ENCODE results near the gene ZNF655.
"Not testable (repeated sequence)": the region's sequence is repeated elsewhere in the genome, so short reads cannot be mapped to it uniquely, and the experiment has no call there.

Gene ZNF655

DNA sequence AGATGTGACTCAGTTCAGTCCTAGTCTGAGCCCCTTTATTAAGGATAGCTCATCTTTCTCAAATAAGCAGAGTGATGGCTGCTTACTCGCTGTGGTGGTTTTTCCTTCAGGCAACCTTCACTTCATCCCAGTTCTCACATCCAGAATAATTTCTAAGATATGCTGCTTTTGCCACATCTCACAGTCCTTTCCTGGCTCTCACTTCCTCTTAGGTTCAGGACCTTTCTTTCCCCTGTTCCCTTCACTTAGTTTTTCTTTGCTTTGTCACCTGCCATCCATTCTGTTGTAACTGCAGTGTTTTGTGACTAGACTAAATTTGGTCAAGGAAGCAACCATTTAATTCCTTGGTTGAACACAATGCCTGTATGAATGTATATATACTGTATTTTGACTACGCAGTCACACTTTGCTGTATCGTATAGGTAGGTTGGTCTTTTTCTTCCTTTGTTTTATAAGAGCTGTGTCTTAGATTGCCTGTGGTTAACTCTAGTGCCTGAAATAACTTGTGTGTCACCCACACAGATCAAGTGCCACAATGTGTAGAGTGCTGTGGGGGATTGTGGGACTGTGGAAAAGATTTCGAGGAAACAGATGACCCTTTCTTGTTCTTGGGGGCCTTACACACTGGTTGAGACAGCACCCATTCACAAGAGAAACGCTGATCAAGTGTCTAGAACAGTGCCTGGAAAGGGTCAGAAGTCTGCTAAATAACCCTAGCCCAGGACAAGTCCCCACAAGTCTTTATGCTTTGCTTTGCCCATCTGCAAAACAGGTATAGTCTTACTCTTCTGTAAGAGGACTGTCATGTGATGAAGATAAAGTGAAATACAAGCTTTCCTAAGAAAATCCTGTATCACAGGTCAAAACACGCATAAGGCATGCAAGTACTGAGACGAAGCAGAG, 2.6 kb downstream of the ZNF655 start:
- no peak for DNase-seq

DNA sequence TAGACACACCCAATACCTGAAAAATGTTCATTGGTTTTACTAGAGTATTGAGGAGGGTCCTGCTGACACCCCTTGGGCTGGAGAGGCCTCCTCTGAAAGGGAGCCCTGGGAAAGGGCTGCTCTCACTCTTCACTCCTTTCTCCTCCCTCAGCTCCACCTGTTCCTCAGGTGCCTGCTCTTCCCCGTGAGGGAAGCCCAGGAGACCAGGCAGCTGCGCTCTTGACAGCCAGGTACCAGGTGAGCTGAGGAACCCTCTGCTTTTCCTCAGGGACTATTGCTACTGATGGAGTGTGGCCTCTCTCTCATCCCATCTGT, 3.3 kb downstream of the ZNF655 start:
- DNase-seq, result no peak

DNA sequence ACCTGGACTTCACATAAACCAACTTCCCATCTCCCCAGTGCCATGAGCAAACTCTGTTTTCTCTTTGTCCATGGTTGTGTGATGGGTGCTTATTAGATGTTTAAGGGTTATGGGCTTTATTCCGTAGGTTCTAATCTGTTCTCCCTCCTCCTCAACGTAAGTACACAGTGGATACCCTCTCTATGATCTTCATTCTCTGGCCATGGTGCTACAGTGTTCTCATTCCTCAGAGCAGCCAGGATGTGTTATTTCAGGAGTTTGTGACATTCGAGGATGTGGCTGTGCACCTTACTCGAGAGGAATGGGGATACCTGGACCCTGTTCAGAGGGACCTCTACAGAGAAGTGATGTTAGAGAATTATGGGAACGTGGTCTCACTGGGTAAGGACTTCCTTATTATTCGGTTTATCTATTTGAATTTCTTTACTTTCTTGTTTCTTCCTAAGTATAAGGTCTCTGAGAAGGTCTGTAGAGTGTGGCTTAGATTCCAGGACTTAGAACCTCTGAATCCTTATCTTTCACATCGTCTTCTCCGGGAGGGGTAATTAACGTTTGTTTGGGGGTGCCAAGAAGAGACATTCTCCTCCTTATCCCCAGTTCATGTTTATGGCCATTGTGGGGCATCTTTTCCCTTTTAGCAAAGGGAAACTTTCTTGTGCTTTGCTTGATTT, 3.8 kb downstream of the ZNF655 start:
- DNase-seq, result no peak

DNA sequence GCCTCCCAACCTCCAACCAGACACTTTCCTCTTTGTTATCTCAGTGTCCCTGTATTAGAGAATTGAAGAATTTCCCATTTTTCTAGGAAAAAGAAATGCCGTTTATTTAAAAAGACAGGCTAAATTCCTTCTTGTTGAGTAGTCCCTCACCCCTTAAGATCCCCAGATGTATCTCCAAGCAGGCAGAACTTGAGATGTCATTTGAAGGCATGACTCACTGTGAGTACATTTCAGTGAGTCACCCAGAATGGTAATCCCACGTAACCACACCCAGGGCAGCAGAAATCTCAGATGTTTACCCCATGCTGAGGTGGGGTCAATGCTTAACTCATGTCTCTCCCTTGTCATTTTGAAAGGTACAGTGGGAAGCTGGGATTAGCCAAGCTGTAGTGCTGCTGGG, 4.4 kb downstream of the ZNF655 start:
- peak; percentile 99 for DNase-seq

DNA sequence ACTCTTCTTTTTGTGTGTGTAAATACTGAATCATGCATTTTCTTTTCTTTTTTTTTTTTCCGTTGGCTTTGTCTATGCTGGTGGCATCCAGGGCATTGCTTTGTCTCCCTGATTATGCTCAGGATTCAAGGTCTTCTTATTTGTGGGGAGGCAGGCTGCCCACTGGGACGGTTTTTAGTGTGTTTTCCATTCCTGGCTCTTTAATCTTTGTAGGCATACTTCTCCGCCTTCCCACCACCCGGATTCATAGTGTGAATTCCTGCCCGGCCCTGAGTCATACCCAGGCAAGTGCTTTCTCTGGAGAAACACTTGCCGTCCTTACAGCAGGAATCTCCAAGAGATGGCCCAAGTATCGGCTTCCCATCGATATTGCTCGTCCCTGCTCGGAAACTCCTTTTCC, 5.2 kb downstream of the ZNF655 start:
- peak; percentile 82 for DNase-seq

DNA sequence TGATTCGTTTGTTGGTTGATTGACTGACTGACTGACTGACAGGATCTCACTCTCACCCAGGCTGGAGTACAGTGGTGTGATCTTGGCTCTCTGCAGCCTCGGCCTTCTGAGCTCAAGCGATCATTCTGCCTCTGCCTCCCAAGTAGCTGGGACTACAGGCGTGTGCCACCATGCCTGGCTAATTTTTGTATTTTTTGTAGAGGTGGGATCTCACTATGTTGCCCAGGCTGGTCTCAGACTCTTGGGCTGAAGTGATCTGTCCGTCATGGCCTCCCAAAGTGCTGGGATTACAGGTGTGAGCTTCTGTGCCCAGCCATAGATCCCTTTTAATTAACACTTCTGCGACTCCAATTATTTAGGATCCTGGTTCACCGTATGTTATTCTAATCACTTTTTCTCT, 10.3 kb downstream of the ZNF655 start:
- not testable (repeated sequence) for DNase-seq

DNA sequence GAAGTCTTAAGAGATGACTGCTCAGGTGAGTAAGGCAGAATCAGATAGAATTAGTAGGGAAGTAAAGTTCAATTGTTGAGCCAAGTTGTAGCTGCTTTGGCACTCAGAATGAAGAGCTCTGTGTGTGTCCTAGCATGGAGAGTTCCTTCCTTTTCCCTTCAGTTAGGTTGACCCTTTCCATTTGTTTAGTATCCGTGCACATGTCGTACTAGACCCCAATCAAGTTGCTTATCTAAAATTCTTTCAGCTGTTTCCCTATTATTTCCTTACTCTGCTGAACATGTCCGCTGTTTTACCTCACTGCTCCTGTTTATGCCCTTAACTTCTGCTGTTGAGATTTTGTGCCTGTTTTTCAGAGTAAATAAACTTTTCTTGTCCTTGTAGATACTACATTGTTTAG, 13.3 kb downstream of the ZNF655 start:
- DNase-seq, result no peak

DNA sequence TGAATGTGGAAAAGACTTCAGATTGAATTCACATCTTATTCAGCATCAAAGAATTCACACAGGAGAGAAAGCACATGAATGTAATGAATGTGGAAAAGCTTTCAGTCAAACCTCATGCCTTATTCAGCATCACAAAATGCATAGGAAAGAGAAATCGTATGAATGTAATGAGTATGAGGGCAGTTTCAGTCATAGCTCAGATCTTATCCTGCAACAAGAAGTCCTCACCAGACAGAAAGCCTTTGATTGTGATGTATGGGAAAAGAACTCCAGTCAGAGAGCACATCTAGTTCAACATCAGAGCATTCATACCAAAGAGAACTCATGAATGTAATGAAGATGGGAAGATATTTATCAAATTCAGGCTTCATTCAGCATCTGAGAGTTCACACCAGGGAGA, 14.8 kb downstream of the ZNF655 start:
- no peak for DNase-seq

DNA sequence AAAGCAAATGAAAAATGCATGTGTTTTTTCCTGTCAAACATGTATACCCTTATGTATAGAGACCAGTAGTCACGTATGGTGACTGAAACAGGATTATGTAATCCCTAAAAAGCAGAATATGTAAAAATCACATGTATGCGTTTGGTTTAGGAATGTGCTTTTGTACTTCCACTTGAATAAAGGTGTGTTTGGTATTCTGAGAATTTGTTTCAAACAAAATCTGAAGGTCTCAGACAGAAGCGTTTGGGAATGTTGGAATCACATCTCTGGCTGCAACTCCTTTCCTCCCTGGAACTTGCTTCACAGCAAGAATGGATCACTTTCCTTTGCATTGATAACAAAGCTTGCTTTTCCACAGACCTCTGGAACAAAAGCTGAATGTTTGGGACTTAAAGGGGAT, 17.8 kb downstream of the ZNF655 start:
- no peak for DNase-seq

DNA sequence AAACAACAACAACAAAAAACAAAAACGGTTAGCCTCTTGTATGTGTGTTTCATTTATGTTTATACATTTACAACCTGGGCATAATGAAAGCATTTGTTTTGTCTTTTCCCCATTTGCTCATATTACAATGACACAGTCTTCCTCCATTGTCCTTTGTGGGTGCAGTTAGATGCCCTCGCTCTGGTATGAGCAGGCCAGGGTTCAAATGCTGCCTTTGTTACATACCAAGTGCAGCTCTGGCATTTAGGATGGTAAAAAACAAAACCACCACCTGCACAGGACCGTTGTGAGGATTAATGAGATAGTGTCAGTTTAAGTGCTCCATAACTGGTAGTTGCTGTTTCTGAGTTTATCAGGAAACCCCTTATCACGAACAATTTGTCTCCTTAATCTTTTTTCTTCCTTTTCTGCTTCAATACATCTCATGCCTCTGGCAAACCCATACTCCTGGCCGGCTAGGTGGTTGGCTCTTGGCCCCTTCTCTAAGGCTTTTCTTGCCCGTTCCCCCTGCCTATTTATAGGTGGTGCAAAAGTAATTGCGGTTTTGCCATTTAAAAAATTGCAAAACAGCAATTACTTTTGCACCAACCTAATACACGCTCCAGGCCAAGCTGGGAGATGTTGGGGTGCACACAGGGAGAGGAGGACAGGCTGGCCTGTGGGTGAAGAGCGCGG, 21.0 kb downstream of the ZNF655 start:
- DNase-seq, result no peak

DNA sequence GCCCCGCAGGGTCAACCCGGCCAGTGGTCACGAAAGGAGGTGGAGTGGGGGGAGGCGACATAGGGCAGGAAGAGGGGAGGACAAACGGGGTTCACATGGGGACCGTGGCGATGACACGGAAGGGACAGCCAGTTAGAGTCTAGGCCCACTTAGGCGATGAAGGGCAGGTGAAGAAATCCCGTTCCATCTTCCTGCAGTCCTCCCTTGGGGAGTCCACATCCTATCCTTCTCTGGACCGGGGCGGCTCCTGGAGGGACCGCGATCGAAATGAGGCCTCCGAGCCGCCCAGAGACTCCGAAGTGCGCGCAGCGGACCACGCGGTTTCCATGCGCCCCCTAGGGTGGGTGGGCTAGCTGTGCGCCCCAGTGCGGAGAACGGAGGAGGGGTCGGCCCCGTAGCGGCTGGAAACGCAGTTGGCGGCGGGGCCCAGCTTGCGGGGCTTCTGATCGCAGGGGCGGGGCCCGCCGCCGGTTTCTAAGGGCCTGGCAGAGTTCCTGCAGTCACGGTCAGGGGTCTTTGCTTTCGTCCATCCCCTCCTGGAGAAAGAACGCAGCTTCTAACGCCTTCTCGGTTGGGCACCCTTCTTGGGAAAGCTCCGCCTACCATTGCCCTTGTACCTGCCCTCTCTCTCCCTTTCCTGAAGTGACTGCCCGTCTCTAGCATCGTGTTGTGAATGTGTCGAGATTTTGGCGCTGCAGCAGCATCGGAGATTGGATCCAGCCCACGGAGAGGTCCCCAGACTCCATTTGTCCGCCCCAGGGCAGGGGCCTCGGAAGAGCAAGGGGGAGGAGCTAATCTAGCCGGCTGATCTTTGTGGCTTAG, 21.7 kb downstream of the ZNF655 start:
- peak; percentile 50 for DNase-seq

DNA sequence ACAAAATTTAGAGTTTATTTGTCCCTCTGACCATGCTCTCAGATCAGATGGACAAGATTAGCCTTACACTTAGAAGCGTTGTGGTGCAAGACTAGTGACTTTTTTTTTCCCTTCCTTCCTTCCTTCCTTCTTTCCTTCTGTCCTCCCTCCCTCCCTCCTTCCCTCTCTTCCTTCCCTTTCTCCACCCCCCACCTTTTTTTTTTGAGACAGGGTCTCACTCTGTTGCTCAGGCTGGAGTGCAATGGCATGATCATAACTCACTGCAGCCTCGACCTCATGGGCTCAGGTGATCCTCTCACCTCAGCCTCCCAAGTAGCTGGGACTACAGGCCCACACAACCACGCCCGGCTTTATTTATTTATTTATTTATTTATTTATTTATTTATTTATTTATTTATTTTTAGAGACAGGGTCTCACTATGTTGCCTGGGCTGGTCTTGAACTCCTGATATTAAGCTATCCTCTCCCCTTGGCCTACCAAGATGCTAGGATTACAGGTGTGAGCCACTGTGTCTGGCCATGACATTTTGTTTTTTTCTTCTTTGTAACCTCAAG, 22.4 kb downstream of the ZNF655 start:
- not testable (repeated sequence) for DNase-seq

DNA sequence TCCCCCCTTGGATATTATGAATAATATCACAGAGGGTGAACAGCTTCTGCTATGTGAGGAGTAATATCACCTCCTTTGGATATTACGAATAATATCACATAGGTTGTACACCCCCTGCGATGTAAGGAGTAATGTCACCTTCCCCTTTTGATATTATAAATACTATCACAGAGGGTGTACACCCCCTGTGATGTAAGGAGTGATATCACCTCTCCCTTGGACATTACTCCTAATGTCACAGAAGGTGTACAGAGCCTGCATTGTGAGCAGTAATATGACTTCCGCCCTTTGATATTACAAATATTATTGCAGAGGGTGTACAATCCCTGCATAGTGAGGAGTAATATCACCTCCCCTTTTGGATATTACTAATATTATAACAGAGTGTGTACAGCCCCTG, 30.4 kb downstream of the ZNF655 start:
- DNase-seq, result no peak

DNA sequence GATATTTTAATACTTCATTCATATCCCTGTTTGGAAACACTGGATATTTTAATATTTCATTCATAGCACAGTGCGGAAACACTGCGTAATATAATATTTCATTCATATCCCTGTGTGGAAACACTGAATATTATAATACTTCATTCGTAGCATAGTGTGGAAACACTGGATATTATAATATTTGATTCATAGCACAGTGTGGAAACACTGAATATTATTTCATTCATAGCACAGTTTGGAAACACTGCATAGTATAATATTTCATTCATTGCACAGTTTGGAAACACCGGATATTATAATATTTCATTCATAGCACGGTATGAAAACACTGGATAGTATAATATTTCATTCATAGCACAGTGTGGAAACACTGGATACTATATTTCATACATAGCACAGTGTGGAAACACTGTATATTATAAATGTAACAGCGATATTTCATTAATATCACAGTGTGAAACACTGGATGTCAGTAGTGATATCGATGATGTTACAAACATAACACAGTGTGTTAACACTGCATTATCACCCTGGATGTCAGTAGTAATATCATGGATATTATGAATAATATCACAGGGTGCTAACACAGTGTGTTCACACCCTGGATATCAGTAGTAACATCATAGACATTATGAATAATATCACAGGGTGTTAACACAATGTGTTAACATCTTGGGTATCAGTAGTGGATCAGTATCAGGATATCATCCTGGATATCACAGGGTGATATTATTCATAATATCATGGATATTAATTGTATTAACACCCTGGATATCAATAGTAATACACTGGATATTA, 36.7 kb downstream of the ZNF655 start:
- DNase-seq, result no peak

DNA sequence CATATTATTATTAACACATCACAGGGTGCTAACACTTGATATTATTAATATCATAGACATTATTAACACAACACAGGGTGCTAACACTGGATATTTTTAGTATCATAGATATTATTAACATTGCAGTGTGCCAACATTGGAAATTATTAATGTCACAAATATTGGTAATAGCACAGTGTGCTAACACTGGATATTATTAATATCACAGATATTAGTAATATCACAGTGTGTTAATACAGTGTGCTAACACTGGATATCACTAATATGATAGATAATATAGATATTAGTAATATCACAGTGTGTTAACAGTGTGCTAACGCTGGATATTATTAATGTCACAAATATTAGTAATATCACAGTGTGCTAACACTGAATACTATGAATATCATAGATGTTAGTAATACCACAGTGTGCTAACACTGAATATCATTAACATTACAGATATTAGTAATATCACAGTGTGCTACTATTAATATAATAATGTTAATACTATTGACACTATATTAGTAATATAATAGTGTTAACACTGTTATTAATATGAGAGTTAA, 38.0 kb downstream of the ZNF655 start:
- no peak for DNase-seq

DNA sequence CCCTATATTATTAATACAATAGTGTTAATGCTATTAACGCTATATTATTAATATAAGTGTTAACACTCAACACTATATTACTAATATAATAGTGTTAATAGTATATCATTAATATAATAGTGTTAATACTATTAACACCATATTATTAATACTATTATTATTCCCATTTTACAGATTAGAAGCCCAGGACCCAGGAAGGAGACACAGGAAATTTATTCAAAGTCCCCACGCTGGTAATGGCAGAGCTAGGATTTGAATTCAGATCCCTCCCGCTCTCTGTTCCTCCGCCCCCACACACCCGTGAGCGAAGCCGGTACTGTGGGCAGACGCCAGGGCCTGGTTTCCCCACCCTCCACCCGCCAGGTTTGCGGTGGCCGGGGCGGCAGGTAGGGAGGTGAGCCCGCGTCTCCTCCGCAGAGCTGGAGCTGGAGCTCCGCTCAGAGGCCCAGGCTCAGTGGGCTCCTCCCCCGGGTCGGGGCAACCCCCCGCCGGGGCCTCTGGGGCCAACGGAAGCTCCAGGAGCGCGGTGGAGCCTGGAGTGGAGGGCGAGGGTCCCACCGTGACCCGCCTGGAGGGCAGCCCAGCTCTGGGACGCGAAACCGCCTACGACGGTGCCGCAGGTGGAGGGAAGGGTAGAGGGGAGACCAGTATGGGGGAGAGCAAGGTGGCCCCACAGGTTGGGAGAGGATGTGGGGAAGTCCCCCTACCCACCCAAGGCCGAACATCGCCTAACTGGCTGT, 39.5 kb downstream of the ZNF655 start, which contains the start of gene TMEM225B:
TMEM225B (plus strand) TSS at position 506 of the 740 bp plus-strand sequence. CDS start 6,122 bp downstream, outside the sequence.
- no peak for DNase-seq

DNA sequence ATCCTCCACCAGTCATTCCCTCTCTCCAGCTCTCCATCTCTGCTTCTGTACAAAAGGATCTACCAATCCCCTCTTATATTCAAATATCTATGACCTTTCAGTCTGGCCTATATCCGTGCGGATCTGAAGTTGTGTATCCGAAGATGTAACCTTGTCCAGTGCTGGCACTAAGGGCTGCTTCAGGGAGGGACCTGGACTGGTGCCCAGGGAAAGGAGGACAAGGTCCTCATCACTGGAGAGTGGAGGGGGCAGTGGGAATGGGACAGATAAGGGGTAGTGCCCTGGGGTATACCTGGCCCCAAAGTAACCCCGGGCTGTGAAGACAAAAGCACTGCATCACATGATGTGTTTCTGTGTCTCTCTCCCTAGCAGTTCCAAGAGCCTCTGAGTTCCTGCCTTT, 41.4 kb downstream of the ZNF655 start:
- DNase-seq, result no peak

DNA sequence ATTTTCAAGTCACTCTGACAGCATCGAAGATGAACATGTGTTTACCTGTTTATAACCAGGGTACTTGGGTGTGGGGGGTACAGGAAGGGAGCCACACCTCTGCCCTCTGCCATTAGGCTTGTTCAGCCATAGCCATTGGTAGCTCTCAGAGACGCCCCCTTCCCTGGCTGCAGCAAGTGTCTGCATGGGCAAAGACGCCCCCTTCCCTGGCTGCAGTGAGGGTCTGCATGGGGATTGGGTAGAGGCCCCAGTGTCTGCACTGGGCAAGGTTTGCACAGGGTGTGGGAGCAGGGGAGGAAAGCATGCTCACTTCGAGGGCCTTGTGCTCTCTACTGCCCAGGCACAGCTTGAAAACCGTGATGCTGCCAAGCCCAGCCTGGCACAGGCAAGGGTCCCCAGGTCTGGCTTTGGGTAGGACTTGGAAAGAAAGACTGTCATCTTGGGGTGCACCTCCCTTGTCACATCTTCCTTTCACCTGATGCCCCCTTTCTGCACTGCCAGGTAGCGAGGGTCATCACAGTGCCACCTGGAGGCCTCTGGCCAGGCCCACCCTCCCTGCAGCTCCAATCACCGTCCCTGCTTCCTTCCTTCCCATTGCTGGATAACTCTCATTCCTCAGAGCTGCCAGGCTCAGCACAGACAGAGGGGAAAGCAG, 43.3 kb downstream of the ZNF655 start:
- no peak for DNase-seq

DNA sequence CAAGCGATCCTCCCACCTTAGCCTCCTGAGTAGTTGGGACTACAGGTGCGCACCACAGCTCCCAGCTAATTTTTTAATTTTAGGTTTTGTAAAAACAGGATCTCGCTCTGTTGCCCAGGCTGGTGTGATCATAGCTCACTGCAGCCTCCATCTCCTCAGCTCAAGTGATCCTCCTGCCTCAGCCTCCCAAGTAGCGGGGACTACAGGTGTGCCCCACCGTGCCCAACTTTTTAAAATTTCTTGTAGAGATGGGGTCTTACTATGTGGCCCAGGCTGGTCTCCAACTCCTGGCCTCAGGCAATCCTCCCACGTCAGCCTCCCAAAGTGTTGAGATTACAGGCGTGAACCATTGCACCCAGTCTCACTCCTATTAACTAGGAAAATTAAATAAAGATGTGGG, 47.1 kb downstream of the ZNF655 start:
- no peak for DNase-seq

DNA sequence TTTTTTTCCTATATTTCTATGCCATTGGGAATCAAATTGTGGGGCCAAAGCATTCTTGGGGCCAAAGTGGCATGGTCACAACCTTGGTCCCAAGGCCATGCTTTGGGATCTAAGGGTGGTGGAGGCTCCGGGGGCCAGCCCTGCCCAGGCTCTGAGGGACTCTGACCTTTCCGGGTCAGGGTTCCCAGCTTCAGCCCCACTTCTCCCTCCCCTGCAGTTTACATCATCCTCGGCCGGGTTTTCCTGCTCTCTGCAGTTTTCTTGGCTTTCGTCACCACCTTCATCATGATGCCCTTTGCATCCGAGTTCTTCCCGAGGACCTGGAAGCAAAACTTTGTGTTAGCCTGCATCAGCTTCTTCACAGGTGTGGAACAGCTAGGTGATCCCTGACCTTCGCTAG, 48.1 kb downstream of the ZNF655 start:
- DNase-seq, result no peak
